Activated CD4-positive, alpha-beta T cell treated with anti-CD3 and anti-CD28 coated beads, Interleukin-2, amount 10 ng/mL, durations not matched to agents 24 days and 14 days (primary cell): ENCODE measurements around the gene CHD5. TPM values are rescaled to one million over a fixed set of nuclear protein-coding genes. Genes with fewer than 3 reads are reported as not detected.
A peak's percentile ranks its signal among the peaks of the same experiment; 100 is the strongest.

Experiments used
- DNase-seq: peaks from one replicate; pipeline ENCODE4 v3.0.0; 2022
- H3K27ac Mint-ChIP-seq: one replicate; pipeline ENCODE4 v1.8.0; 2022; ENCODE audit warnings: mild to moderate bottlenecking, mixed read lengths
- H3K27me3 Mint-ChIP-seq: one replicate; pipeline ENCODE4 v1.8.0; 2022; ENCODE audit warnings: mixed read lengths
- H3K36me3 Mint-ChIP-seq: one replicate; pipeline ENCODE4 v1.8.0; 2022; ENCODE audit warnings: low read depth, mild to moderate bottlenecking, mixed read lengths
- H3K4me1 Mint-ChIP-seq: one replicate; pipeline ENCODE4 v1.8.0; 2021; ENCODE audit warnings: mixed read lengths
- H3K4me3 Mint-ChIP-seq: one replicate; pipeline ENCODE4 v1.8.0; 2022; ENCODE audit warnings: mild to moderate bottlenecking, moderate library complexity, mixed read lengths
- H3K9me3 Mint-ChIP-seq: one replicate; pipeline ENCODE4 v1.8.0; 2021; ENCODE audit warnings: mixed read lengths
- intact Hi-C: fragments of 100-400 bp; cut with micrococcal nuclease; formaldehyde crosslinking; loops from one replicate; pipeline ENCODE4 v1.15.1; 2023
- total RNA-seq: library from RNA; stranded (reverse); gene quantifications from 2 replicates; pipeline ENCODE4 v1.2.3, GENCODE V29; 2022

CHD5 gene
- total RNA-seq, 1 donor from 2014 or later, result 0.63 TPM

GRCh38 chr1:6188466-6188865 lies 8.3 kb upstream of the CHD5 start:
- peaks cover 14% of the 10 kb centered on the region for H3K4me1 Mint-ChIP-seq
- H3K4me3 Mint-ChIP-seq, result no peak overlapping the region
- no peak for DNase-seq
- H3K27me3 Mint-ChIP-seq, result no peaks in the 10 kb centered on the region
- intact Hi-C loops, result loop anchor here (10.0 kb wide), 1 partner anchor 84 kb away; no protein-coding TSS in a partner anchor
- peaks cover 62% of the 10 kb centered on the region for H3K36me3 Mint-ChIP-seq
- H3K9me3 Mint-ChIP-seq, result no peaks in the 10 kb centered on the region
- no peak overlapping the region for H3K27ac Mint-ChIP-seq

- peaks cover 16% of the 10 kb centered on the region for H3K27me3 Mint-ChIP-seq
- H3K4me1 Mint-ChIP-seq, result peaks cover 23% of the 10 kb centered on the region
- H3K9me3 Mint-ChIP-seq, result no peaks in the 10 kb centered on the region
- peaks cover 49% of the 10 kb centered on the region for H3K36me3 Mint-ChIP-seq
- intact Hi-C loops, result loop anchor here (10.0 kb wide), 1 partner anchor 81 kb away; no protein-coding TSS in a partner anchor
- H3K27ac Mint-ChIP-seq, result no peak overlapping the region
- peak; percentile 77 for DNase-seq
- no peak overlapping the region for H3K4me3 Mint-ChIP-seq
Observed at GRCh38 chr1:6185635-6186382, 5.7 kb upstream of the CHD5 start.

GRCh38 chr1:6185151-6185550 lies 5.0 kb upstream of the CHD5 start:
- DNase-seq, result no peak
- Mint-ChIP-seq H3K36me3 (peaks cover 46% of the 10 kb centered on the region), H3K4me1 (peaks cover 22% of the 10 kb centered on the region), H3K9me3 (no peaks in the 10 kb centered on the region), H3K27ac (no peak overlapping the region), H3K27me3 (peaks cover 19% of the 10 kb centered on the region), H3K4me3 (no peak overlapping the region)
- intact Hi-C loops, result loop anchor here (10.0 kb wide), 1 partner anchor 80 kb away; no protein-coding TSS in a partner anchor

- H3K4me3 Mint-ChIP-seq, result no peak overlapping the region
- peaks cover 40% of the 10 kb centered on the region for H3K36me3 Mint-ChIP-seq
- no peaks in the 10 kb centered on the region for H3K9me3 Mint-ChIP-seq
- intact Hi-C loops, result loop anchor here (10.0 kb wide), 1 partner anchor 79 kb away; no protein-coding TSS in a partner anchor
- H3K27ac Mint-ChIP-seq, result no peak overlapping the region
- H3K4me1 Mint-ChIP-seq, result peaks cover 20% of the 10 kb centered on the region
- peaks cover 19% of the 10 kb centered on the region for H3K27me3 Mint-ChIP-seq
- no peak for DNase-seq
Observed at GRCh38 chr1:6184083-6184783, 4.1 kb upstream of the CHD5 start.

- H3K27ac Mint-ChIP-seq, result no peak overlapping the region
- no peak for DNase-seq
- H3K27me3 Mint-ChIP-seq, result peaks cover 23% of the 10 kb centered on the region
- peaks cover 35% of the 10 kb centered on the region for H3K36me3 Mint-ChIP-seq
- intact Hi-C loops, result loop anchor here (10.0 kb wide), 1 partner anchor 79 kb away; no protein-coding TSS in a partner anchor
- H3K4me3 Mint-ChIP-seq, result no peak overlapping the region
- H3K9me3 Mint-ChIP-seq, result no peaks in the 10 kb centered on the region
- H3K4me1 Mint-ChIP-seq, result peaks cover 17% of the 10 kb centered on the region
Observed at GRCh38 chr1:6183520-6183989, 3.4 kb upstream of the CHD5 start.

- no peak overlapping the region for H3K4me3 Mint-ChIP-seq
- H3K9me3 Mint-ChIP-seq, result no peaks in the 10 kb centered on the region
Observed at GRCh38 chr1:6181347-6181770, 1.2 kb upstream of the CHD5 start.

GRCh38 chr1:6180707-6181311 lies 688 bp upstream of the CHD5 start:
- H3K4me3 Mint-ChIP-seq, result peak overlapping the region; percentile 41
- peaks cover 18% of the 10 kb centered on the region for H3K36me3 Mint-ChIP-seq
- peaks cover 12% of the 10 kb centered on the region for H3K4me1 Mint-ChIP-seq
- peaks cover 42% of the 10 kb centered on the region for H3K27me3 Mint-ChIP-seq
- DNase-seq, result no peak
- H3K27ac Mint-ChIP-seq, result no peak overlapping the region
- no peaks in the 10 kb centered on the region for H3K9me3 Mint-ChIP-seq
- intact Hi-C loops, result loop anchor here (10.0 kb wide), 1 partner anchor 76 kb away; no protein-coding TSS in a partner anchor

More at GRCh38 chr1:6181347-6181770, 1.2 kb upstream of the CHD5 start:
- H3K27me3 Mint-ChIP-seq, result peaks cover 42% of the 10 kb centered on the region
- H3K36me3 Mint-ChIP-seq, result peaks cover 22% of the 10 kb centered on the region
- intact Hi-C loops, result loop anchor here (10.0 kb wide), 1 partner anchor 77 kb away; no protein-coding TSS in a partner anchor
- H3K27ac Mint-ChIP-seq, result no peak overlapping the region
- no peak for DNase-seq
- peaks cover 15% of the 10 kb centered on the region for H3K4me1 Mint-ChIP-seq

- intact Hi-C loops, result loop anchor here (10.0 kb wide), 1 partner anchor 75 kb away; no protein-coding TSS in a partner anchor
- no peak for DNase-seq
Observed at GRCh38 chr1:6179564-6180175, 451 bp downstream of the CHD5 start.

GRCh38 chr1:6178751-6179563 lies 1.2 kb downstream of the CHD5 start:
- DNase-seq, result no peak
- Mint-ChIP-seq H3K27me3 (peaks cover 42% of the 10 kb centered on the region), H3K4me1 (peaks cover 10% of the 10 kb centered on the region), H3K36me3 (peaks cover 4% of the 10 kb centered on the region), H3K9me3 (no peaks in the 10 kb centered on the region), H3K27ac (no peak overlapping the region), H3K4me3 (peak overlapping the region; percentile 18)
- intact Hi-C loops, result no loop called here

More at GRCh38 chr1:6179564-6180175, 451 bp downstream of the CHD5 start:
- no peak overlapping the region for H3K27ac Mint-ChIP-seq
- no peaks in the 10 kb centered on the region for H3K9me3 Mint-ChIP-seq
- H3K4me1 Mint-ChIP-seq, result peaks cover 10% of the 10 kb centered on the region
- peaks cover 42% of the 10 kb centered on the region for H3K27me3 Mint-ChIP-seq
- no peak overlapping the region for H3K4me3 Mint-ChIP-seq
- peaks cover 10% of the 10 kb centered on the region for H3K36me3 Mint-ChIP-seq

GRCh38 chr1:6177681-6178380 lies 2.3 kb downstream of the CHD5 start:
- Mint-ChIP-seq H3K4me3 (no peak overlapping the region), H3K27ac (no peak overlapping the region), H3K27me3 (peaks cover 41% of the 10 kb centered on the region), H3K9me3 (no peaks in the 10 kb centered on the region), H3K36me3 (peaks cover 4% of the 10 kb centered on the region), H3K4me1 (peaks cover 9% of the 10 kb centered on the region)
- DNase-seq, result no peak
- intact Hi-C loops, result no loop called here

GRCh38 chr1:6176779-6177178 lies 3.3 kb downstream of the CHD5 start:
- no peak overlapping the region for H3K4me3 Mint-ChIP-seq
- no peak for DNase-seq
- H3K36me3 Mint-ChIP-seq, result peaks cover 3% of the 10 kb centered on the region
- peaks cover 36% of the 10 kb centered on the region for H3K27me3 Mint-ChIP-seq
- H3K4me1 Mint-ChIP-seq, result peaks cover 8% of the 10 kb centered on the region
- H3K27ac Mint-ChIP-seq, result no peak overlapping the region
- H3K9me3 Mint-ChIP-seq, result no peaks in the 10 kb centered on the region
- intact Hi-C loops, result no loop called here

- Mint-ChIP-seq H3K27ac (no peak overlapping the region), H3K4me3 (no peak overlapping the region), H3K9me3 (no peaks in the 10 kb centered on the region), H3K36me3 (no peaks in the 10 kb centered on the region), H3K27me3 (peaks cover 23% of the 10 kb centered on the region), H3K4me1 (no peaks in the 10 kb centered on the region)
- no peak for DNase-seq
- intact Hi-C loops, result no loop called here
Observed at GRCh38 chr1:6175411-6175828, 4.7 kb downstream of the CHD5 start.
